WTC11 (cell line): Measurements from ENCODE around the gene PDE4B. TPM values are rescaled to one million over a fixed set of nuclear protein-coding genes. Genes with fewer than 3 reads are reported as not detected.

Experiments
- ATAC-seq: fragments of 200-7000 bp; cut with Tn5 transposase; 2 replicates; pipeline ENCODE4 v1.10.0; 2021; ENCODE audit warnings: mild to moderate bottlenecking, moderate library complexity
- CTCF ChIA-PET: fragments of 300-600 bp; sonication (Branson Sonifier 250); formaldehyde crosslinking; loops from one replicate; lab custom pipeline; 2021; ENCODE audit warnings: antibody characterized with exemption; lab: Charles Lee
- POLR2A ChIA-PET: fragments of 350-600 bp; sonication (Branson Sonifier 250); formaldehyde crosslinking; loops from one replicate; lab custom pipeline; 2021; ENCODE audit warnings: antibody characterized with exemption; lab: Charles Lee
- DNase-seq: peaks from one replicate; pipeline ENCODE4 v3.0.0; 2021; ENCODE audit warnings: low spot score
- H3K27ac Mint-ChIP-seq: 2 replicates; pipeline ENCODE4 v1.8.0; 2021; ENCODE audit warnings: mixed read lengths
- H3K27me3 Mint-ChIP-seq: 2 replicates; pipeline ENCODE4 v1.8.0; 2021; ENCODE audit warnings: low read depth, mild to moderate bottlenecking, moderate library complexity, mixed read lengths
- H3K36me3 Mint-ChIP-seq: 2 replicates; pipeline ENCODE4 v1.8.0; 2021; ENCODE audit warnings: mixed read lengths
- H3K4me1 Mint-ChIP-seq: 2 replicates; pipeline ENCODE4 v1.8.0; 2022; ENCODE audit warnings: mixed read lengths
- H3K4me3 Mint-ChIP-seq: 2 replicates; pipeline ENCODE4 v1.8.0; 2021; ENCODE audit warnings: mild to moderate bottlenecking, moderate library complexity, mixed read lengths
- H3K9me3 Mint-ChIP-seq: 2 replicates; pipeline ENCODE4 v1.8.0; 2021; ENCODE audit warnings: mixed read lengths
- ATF2 ChIP-seq: sonication (generic); formaldehyde crosslinking; IDR thresholded peaks from 2 replicates; pipeline ENCODE4 v1.8.1; 2022; ENCODE audit warnings: low read depth, missing genetic modification reagents, borderline replicate concordance
- CREM ChIP-seq: sonication (generic); formaldehyde crosslinking; IDR thresholded peaks from 2 replicates; pipeline ENCODE4 v1.8.1; 2022; ENCODE audit warnings: mild to moderate bottlenecking, missing genetic modification reagents, moderate library complexity
- CTCF ChIP-seq: fragments of 200-600 bp; IDR thresholded peaks from 2 replicates; pipeline ENCODE4 v1.8.0; 2022; ENCODE audit warnings: antibody characterized with exemption
- EMX1 ChIP-seq: fragments of 250-450 bp; sonication (Bioruptor Pico); IDR thresholded peaks from 2 replicates; pipeline ENCODE4 v1.8.0; 2021; ENCODE audit warnings: mild to moderate bottlenecking
- FOXJ3 ChIP-seq: sonication (generic); formaldehyde crosslinking; IDR thresholded peaks from 2 replicates; pipeline ENCODE4 v1.9.0; 2021; ENCODE audit warnings: missing genetic modification reagents, mild to moderate bottlenecking, borderline replicate concordance
- FOXK1 ChIP-seq: sonication (generic); formaldehyde crosslinking; IDR thresholded peaks from 2 replicates; pipeline ENCODE4 v1.8.0; 2022; ENCODE audit warnings: mild to moderate bottlenecking, moderate library complexity, missing genetic modification reagents
- FOXP1 ChIP-seq: sonication (generic); formaldehyde crosslinking; IDR thresholded peaks from 2 replicates; pipeline ENCODE4 v1.8.0; 2022; ENCODE audit warnings: missing genetic modification reagents, mild to moderate bottlenecking, moderate library complexity, borderline replicate concordance
- FOXP4 ChIP-seq: sonication (generic); formaldehyde crosslinking; IDR thresholded peaks from 2 replicates; pipeline ENCODE4 v1.8.0; 2022; ENCODE audit warnings: mild to moderate bottlenecking, missing genetic modification reagents
- GTF2I ChIP-seq: fragments of 250-450 bp; sonication (Bioruptor Pico); conservative IDR thresholded peaks from 2 replicates; pipeline ENCODE4 v1.4.0; 2021; ENCODE audit warnings: mild to moderate bottlenecking
- HMGA2 ChIP-seq: fragments of 250-450 bp; sonication (Bioruptor Pico); IDR thresholded peaks from 2 replicates; pipeline ENCODE4 v1.4.0; 2021; ENCODE audit warnings: mild to moderate bottlenecking, moderate library complexity
- IRF2 ChIP-seq: sonication (generic); formaldehyde crosslinking; IDR thresholded peaks from 2 replicates; pipeline ENCODE4 v1.8.0; 2022; ENCODE audit warnings: low read depth, missing genetic modification reagents, borderline replicate concordance
- PREB ChIP-seq: sonication (generic); formaldehyde crosslinking; IDR thresholded peaks from 2 replicates; pipeline ENCODE4 v1.8.1; 2022; ENCODE audit warnings: mild to moderate bottlenecking, missing genetic modification reagents, moderate library complexity, borderline replicate concordance
- SMAD4 ChIP-seq: sonication (generic); formaldehyde crosslinking; IDR thresholded peaks from 2 replicates; pipeline ENCODE4 v1.8.0; 2022; ENCODE audit warnings: mild to moderate bottlenecking, missing genetic modification reagents
- STAT6 ChIP-seq: sonication (generic); formaldehyde crosslinking; conservative IDR thresholded peaks from 2 replicates; pipeline ENCODE4 v1.8.1; 2023; ENCODE audit warnings: mild to moderate bottlenecking, low read depth, missing genetic modification reagents, moderate library complexity
- ZNF263 ChIP-seq: sonication (generic); formaldehyde crosslinking; IDR thresholded peaks from 2 replicates; pipeline ENCODE4 v1.8.1; 2022; ENCODE audit warnings: low read depth, mild to moderate bottlenecking, moderate library complexity, missing genetic modification reagents
- total RNA-seq: library from RNA; stranded (reverse); gene quantifications from 3 replicates; pipeline ENCODE4 v1.2.3, GENCODE V29; 2021

The PDE4B gene
- total RNA-seq, 1 experiment from 2014 or later: 8.0 TPM

GRCh38 chr1:66282891-66283621, 490.4 kb downstream of the PDE4B start:
- TF ChIP-seq PREB (no peak), ATF2 (no peak), IRF2 (CRISPR knock-in tag) (no peak), CREM (no peak), SMAD4 (CRISPR knock-in tag) (no peak)
- TF ChIP-seq, all 79 proteins: peak for 0
- POLR2A ChIA-PET: no interaction called here

GRCh38 chr1:66283622-66284041, 490.9 kb downstream of the PDE4B start:
- Mint-ChIP-seq H3K27ac (no peak overlapping the region), H3K9me3 (no peaks in the 10 kb centered on the region), H3K27me3 (no peaks in the 10 kb centered on the region)
- ChIA-PET CTCF (no interaction called here), POLR2A (no interaction called here)
- ATAC-seq: no peak
- TF ChIP-seq HMGA2 (no peak), FOXP4 (CRISPR knock-in tag) (no peak), STAT6 (CRISPR knock-in tag) (no peak), GTF2I (CRISPR knock-in tag) (no peak), EMX1 (CRISPR knock-in tag) (no peak), FOXP1 (CRISPR knock-in tag) (no peak), FOXK1 (CRISPR knock-in tag) (no peak), FOXJ3 (CRISPR knock-in tag) (no peak), ZNF263 (CRISPR knock-in tag) (no peak), CTCF (no peak)
- TF ChIP-seq, all 79 proteins: peak for 0
- no peaks in the 10 kb centered on the region for H3K36me3 Mint-ChIP-seq
- H3K4me1 Mint-ChIP-seq: peaks cover 6% of the 10 kb centered on the region
- DNase-seq: no peak
- no peak overlapping the region for H3K4me3 Mint-ChIP-seq

More at GRCh38 chr1:66282891-66283621, 490.4 kb downstream of the PDE4B start:
- no peaks in the 10 kb centered on the region for H3K9me3 Mint-ChIP-seq
- H3K27me3 Mint-ChIP-seq: no peaks in the 10 kb centered on the region
- CTCF ChIA-PET: interaction anchor here (1.2 to 1.5 kb wide), 2 partner anchors 49 to 171 kb away, joined by 3 read pairs; no protein-coding TSS in a partner anchor
- ATAC-seq (no peak), DNase-seq (no peak)
- H3K27ac Mint-ChIP-seq: no peak overlapping the region
- no peak overlapping the region for H3K4me3 Mint-ChIP-seq
- H3K36me3 Mint-ChIP-seq: no peaks in the 10 kb centered on the region
- H3K4me1 Mint-ChIP-seq: peaks cover 11% of the 10 kb centered on the region
